HepG2 (cell line): ENCODE measurements around the gene RBM44. TPM values are rescaled to one million over a fixed set of nuclear protein-coding genes. Genes with fewer than 3 reads are reported as not detected.
A peak's percentile ranks its signal among the peaks of the same experiment; 100 is the strongest.

Experiments used
- ATAC-seq: fragments of 200-7000 bp; cut with Tn5 transposase; 3 replicates; pipeline ENCODE4 v1.9.1; 2020; ENCODE audit warnings: mild to moderate bottlenecking, moderate library complexity
- BruUV-seq: library from RNA; stranded (reverse); fragments of 400-500 nt; replicated peaks from 2 replicates; lab custom pipeline; 2021; lab: Mats Ljungman, UMichigan
- CTCF ChIA-PET: fragments of 300-600 bp; formaldehyde crosslinking; extraction: SDS; loops from one replicate; lab custom pipeline; 2021; ENCODE audit warnings: low total read pairs, inconsistent platforms, low intra/inter-chr PET ratio; lab: Yijun Ruan, JAX
- POLR2A ChIA-PET: fragments of 350-600 bp; sonication (Branson Sonifier 250); formaldehyde crosslinking; loops from one replicate; lab custom pipeline; 2020; ENCODE audit warnings: antibody characterized with exemption, inconsistent platforms; lab: Yijun Ruan, JAX
- DNase-seq: peaks from one replicate; pipeline ENCODE4 v3.0.0-alpha.2; 2015; ENCODE audit warnings: low spot score
- FAIRE-seq: peaks from 3 replicates; lab custom pipeline; 2011; peaks lifted over from hg19 to GRCh38; lab: Jason Lieb, UNC
- H2AFZ ChIP-seq: one replicate; pipeline ENCODE4 v1.6.1; 2011; ENCODE audit warnings: low read length, inconsistent platforms
- H3K27ac ChIP-seq: fragments of 300-600 bp; 3 replicates; pipeline ENCODE4 v1.8.0; 2011; ENCODE audit warnings: mixed run types, mild to moderate bottlenecking, mixed read lengths, low read length, inconsistent platforms; ENCODE audit not compliant: insufficient read depth; ENCODE audit errors: extremely low read length
- H3K27me3 ChIP-seq, 2 experiments: fragments of 200-600 bp in 1 of 2; 2 replicates in 1 of 2; 3 replicates in 1 of 2; pipeline versions ENCODE4 v1.6.0 to v1.8.0; 2011; ENCODE audit warnings: low read length in 2 of 2, mild to moderate bottlenecking in 2 of 2, moderate library complexity in 2 of 2, inconsistent platforms in 1 of 2; ENCODE audit not compliant: insufficient read depth in 2 of 2, control insufficient read depth in 1 of 2
- H3K36me3 ChIP-seq, 2 experiments: fragments of 200-600 bp in 1 of 2; replicated peaks in 1 of 2; 2 replicates in 1 of 2; 3 replicates in 1 of 2; pipeline versions ENCODE4 v1.5.1 to v1.8.0; 2011; ENCODE audit warnings: low read length in 2 of 2, inconsistent platforms in 1 of 2; ENCODE audit not compliant: insufficient read depth in 2 of 2, control insufficient read depth in 1 of 2
- H3K4me1 ChIP-seq: 2 replicates; pipeline ENCODE4 v1.5.1; 2012; ENCODE audit warnings: low read length, inconsistent platforms; ENCODE audit not compliant: insufficient read depth
- H3K4me2 ChIP-seq: 2 replicates; pipeline ENCODE4 v1.6.0; 2011; ENCODE audit warnings: low read depth, low read length, inconsistent platforms
- H3K4me3 ChIP-seq, 3 experiments: fragments of 200-600 bp in 1 of 3; sonication (generic), shearing (Covaris generic) in 1 of 3; replicated peaks in 1 of 3; 2 replicates each; pipeline ENCODE4 v1.5.1; 2011 to 2016; ENCODE audit warnings: low read length in 3 of 3, inconsistent platforms in 2 of 3, low read depth in 2 of 3, mild to moderate bottlenecking in 2 of 3, control low read depth in 1 of 3, mixed read lengths in 1 of 3; ENCODE audit not compliant: insufficient read depth in 1 of 3
- H3K79me2 ChIP-seq: one replicate; pipeline ENCODE4 v1.6.1; 2011; ENCODE audit warnings: low read length, inconsistent platforms; ENCODE audit not compliant: insufficient read depth
- H3K9ac ChIP-seq: 2 replicates; pipeline ENCODE4 v1.6.0; 2011; ENCODE audit warnings: mild to moderate bottlenecking, low read depth, low read length, inconsistent platforms; ENCODE audit not compliant: insufficient read depth
- H3K9me3 ChIP-seq: 2 replicates; pipeline ENCODE4 v1.5.1; 2012; ENCODE audit warnings: mild to moderate bottlenecking, low read length
- H4K20me1 ChIP-seq: 2 replicates; pipeline ENCODE4 v1.6.0; 2011; ENCODE audit warnings: inconsistent platforms, mild to moderate bottlenecking, low read length, moderate library complexity; ENCODE audit not compliant: insufficient read depth
- BRD4 ChIP-seq: sonication (generic); formaldehyde crosslinking; IDR thresholded peaks from 2 replicates; pipeline ENCODE4 v1.4.0; 2020; ENCODE audit warnings: missing genetic modification reagents
- GTF2F1 ChIP-seq: fragments of 150-350 bp; IDR thresholded peaks from 2 replicates; pipeline ENCODE4 v1.6.1; 2014; ENCODE audit warnings: low read length
- MLX ChIP-seq: IDR thresholded peaks from 2 replicates; pipeline ENCODE4 v1.6.1; 2016
- SIN3A ChIP-seq: IDR thresholded peaks from 2 replicates; pipeline ENCODE4 v1.6.1; 2011; ENCODE audit warnings: low read depth, mild to moderate bottlenecking, control low read depth, low read length, borderline replicate concordance
- SOX6 ChIP-seq, 2 experiments: fragments of 450-650 bp in 1 of 2; sonication (generic) in 1 of 2; formaldehyde crosslinking in 1 of 2; IDR thresholded peaks; 2 replicates each; pipeline versions ENCODE4 v1.4.0 to v1.6.1; 2017 to 2020; ENCODE audit warnings: antibody characterized with exemption in 1 of 2, mild to moderate bottlenecking in 1 of 2, missing genetic modification reagents in 1 of 2
- TOE1 ChIP-seq: sonication (generic); formaldehyde crosslinking; IDR thresholded peaks from 2 replicates; pipeline ENCODE4 v1.4.0; 2020; ENCODE audit warnings: mild to moderate bottlenecking, missing genetic modification reagents
- ZBTB21 ChIP-seq: sonication (generic); formaldehyde crosslinking; IDR thresholded peaks from 2 replicates; pipeline ENCODE4 v1.4.0; 2020; ENCODE audit warnings: missing genetic modification reagents
- ZFP82 ChIP-seq: sonication (generic); formaldehyde crosslinking; IDR thresholded peaks from 2 replicates; pipeline ENCODE4 v1.5.1; 2020; ENCODE audit warnings: mild to moderate bottlenecking, missing genetic modification reagents, borderline replicate concordance
- ZNF432 ChIP-seq: sonication (generic); formaldehyde crosslinking; IDR thresholded peaks from 2 replicates; pipeline ENCODE4 v1.5.0; 2020; ENCODE audit warnings: missing genetic modification reagents, mild to moderate bottlenecking, borderline replicate concordance
- ZNF513 ChIP-seq: sonication (generic); formaldehyde crosslinking; conservative IDR thresholded peaks from 2 replicates; pipeline ENCODE4 v1.5.0; 2020; ENCODE audit warnings: missing genetic modification reagents
- ZNF83 ChIP-seq: sonication (generic); formaldehyde crosslinking; IDR thresholded peaks from 2 replicates; pipeline ENCODE4 v1.4.0; 2020; ENCODE audit warnings: missing genetic modification reagents, mild to moderate bottlenecking, borderline replicate concordance
- WGBS: methylation state at CpG from one replicate; pipeline ENCODE4 v1.1.6; 2017; ENCODE audit warnings: low lambda C conversion rate; 5-methylcytosine and 5-hydroxymethylcytosine counted together
- in situ Hi-C: cut with HindIII; loops from 2 replicates; pipeline ENCODE4 v1.10.0; 2017; ENCODE audit warnings: low pct_unique_long_range_greater_than_20kb; ENCODE audit not compliant: extremely low pct_ligation_motif_present
- intact Hi-C: fragments of 100-400 bp; cut with micrococcal nuclease; formaldehyde crosslinking; loops from one replicate; pipeline ENCODE4 v1.10.0; 2022; ENCODE audit not compliant: unreplicated experiment
- polyA plus RNA-seq, 8 experiments: library from polyadenylated mRNA; depleted of rRNA in 3 of 8; stranded (reverse) in 7 of 8; unstranded in 1 of 8; fragments of >200 nt; fragmentation: Illumina TruSeq in 4 of 8; extraction: Trizol in 4 of 8; gene quantifications; 2 replicates each; pipeline versions ENCODE4 v1.2.1 to v1.2.3, GENCODE V29; 2011 to 2016; ENCODE audit warnings: low read depth in 4 of 8, missing spikeins in 1 of 8, mixed read lengths in 1 of 8; ENCODE audit not compliant: insufficient read depth in 1 of 8
- total RNA-seq, 5 experiments: library from RNA; depleted of rRNA; stranded (reverse); fragments of >200 nt; fragmentation: Illumina TruSeq; extraction: Trizol; gene quantifications; 2 replicates each; pipeline ENCODE4 v1.2.3, GENCODE V29; 2016; ENCODE audit warnings: low read depth in 1 of 5

RBM44 gene
- total and polyA plus RNA-seq, 2 of the 13 experiments (the other 11 are each of a cell fraction or from before 2014, with no cell fraction given), result 0.13 to 0.50 TPM

DNA sequence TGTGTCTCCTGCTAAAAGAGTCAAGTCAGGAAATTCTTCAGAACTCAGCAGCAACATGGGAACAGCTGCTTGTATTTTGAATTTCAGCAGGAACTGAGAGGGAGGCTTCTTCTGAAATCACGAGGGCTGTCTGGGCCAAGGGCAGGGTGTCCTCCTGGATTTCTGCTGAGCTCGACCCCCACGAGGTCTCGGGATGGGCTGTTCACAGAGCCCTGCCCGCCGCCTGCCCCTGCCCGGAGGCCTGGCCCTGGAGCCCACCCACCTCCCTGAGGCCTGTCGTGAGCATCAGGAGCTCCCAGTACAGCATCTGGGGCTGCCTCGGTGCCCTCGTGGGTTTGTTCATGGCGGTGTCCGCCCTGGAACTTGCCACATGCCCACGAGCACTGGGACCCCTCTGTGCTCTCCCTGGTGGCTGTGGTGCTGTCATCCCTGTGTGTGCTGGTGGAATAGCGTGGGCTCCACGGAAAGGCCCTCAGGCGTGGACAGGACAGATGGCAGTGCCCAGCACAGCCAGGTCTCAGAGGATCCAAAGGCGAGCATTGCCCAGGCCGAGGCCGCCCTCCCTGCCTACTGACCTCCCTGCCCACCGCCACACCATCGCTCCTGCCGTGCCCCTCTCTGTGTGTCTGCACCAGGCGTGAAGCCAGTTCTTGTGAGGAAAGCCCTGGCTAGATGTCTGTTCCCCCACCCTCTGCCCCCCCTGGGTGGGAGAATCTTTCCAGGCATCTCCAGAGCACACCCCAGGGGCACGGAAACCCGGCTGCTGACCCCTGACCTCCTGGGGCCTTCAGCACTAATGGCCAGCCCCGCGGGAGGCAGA is 86.7 kb downstream of the RBM44 start:
- Histone ChIP-seq H3K79me2 (no peaks in the 10 kb centered on the region), H3K9me3 (no peaks in the 10 kb centered on the region), H3K4me2 (no peak overlapping the region), H3K9ac (no peak overlapping the region), H3K4me1 (peaks cover 24% of the 10 kb centered on the region; the same call in 1 of the 2 replicates), H4K20me1 (no peaks in the 10 kb centered on the region), H3K27ac (no peak overlapping the region), H3K27me3 (peaks cover 12 to 27% of the 10 kb centered on the region in 2 experiments), H3K4me3 (no peak overlapping the region; a peak in 1 of 6 replicates), H3K36me3 (no peaks in the 10 kb centered on the region), H2AFZ (no peak overlapping the region)
- no peak for FAIRE-seq
- WGBS, result 34% methylated on average over 15 of the region's 27 CpGs
- in situ Hi-C loops, result no loop called here
- ChIA-PET POLR2A (no interaction called here), CTCF (no interaction called here)
- no TSS peak for BruUV-seq
- DNase-seq, result no peak
- TF ChIP-seq SOX6 (IDR thresholded peaks at IDR 0.05) (no peak), SOX6 (CRISPR knock-in tag; IDR thresholded peaks at IDR 0.05) (no peak), ZFP82 (CRISPR knock-in tag) (no peak), ZNF513 (no peak), BRD4 (CRISPR knock-in tag) (no peak), TOE1 (no peak), GTF2F1 (no peak), MLX (CRISPR knock-in tag) (no peak), ZNF432 (no peak), SIN3A (no peak), ZNF83 (CRISPR knock-in tag) (no peak), ZBTB21 (CRISPR knock-in tag) (no peak)
- TF ChIP-seq, all 625 proteins: peak for 0
- intact Hi-C loops, result no loop called here
- peak; percentile 17 for ATAC-seq
